SU-DHL-6 (cell line): ENCODE data around the gene RNGTT.

Experiments
- CTCF ChIP-seq: fragments of 200-600 bp; sonication (generic); IDR thresholded peaks from one replicate; pipeline ENCODE4 v1.5.1; 2017; ENCODE audit warnings: antibody characterized with exemption, mild to moderate bottlenecking, low read length, moderate library complexity; ENCODE audit not compliant: insufficient read depth, poor library complexity, severe bottlenecking
- EZH2phosphoT487 ChIP-seq: fragments of 200-600 bp; sonication (generic), shearing (Covaris generic); conservative IDR thresholded peaks from 2 replicates; pipeline ENCODE4 v1.6.1; 2018; ENCODE audit warnings: mild to moderate bottlenecking, antibody characterized with exemption, low read length, moderate library complexity, mixed read lengths

DNA sequence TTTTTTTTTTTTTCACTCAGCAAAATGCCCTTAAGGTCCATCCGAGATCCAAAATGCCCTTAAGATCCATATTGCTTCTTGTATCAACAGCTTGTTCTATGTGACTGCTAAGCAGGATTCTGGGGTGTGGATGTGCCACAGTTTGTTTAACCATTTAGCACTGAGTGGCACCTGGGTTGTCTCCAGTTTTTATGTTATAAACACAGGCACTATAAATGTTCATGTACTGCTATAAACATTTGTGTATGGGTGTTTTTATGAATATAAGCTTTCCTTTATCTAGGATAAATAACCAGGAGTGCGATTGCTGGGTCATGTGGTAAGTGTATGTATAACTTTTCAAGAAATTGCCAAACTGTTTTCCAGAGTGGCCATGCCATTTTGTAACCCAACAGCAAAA lies 386.0 kb downstream of the RNGTT start:
- TF ChIP-seq CTCF (no peak), EZH2phosphoT487 (no peak)
